H9 (cell line): ENCODE measurements around the gene SELE. TPM values are rescaled to one million over a fixed set of nuclear protein-coding genes. Genes with fewer than 3 reads are reported as not detected.
"Not testable (repeated sequence)": the region's sequence is repeated elsewhere in the genome, so short reads cannot be mapped to it uniquely, and the experiment has no call there.

ENCODE experiments used
- DNase-seq: peaks from one replicate; pipeline ENCODE4 v3.0.0-alpha.2; 2017
- H2AFZ ChIP-seq: one replicate; pipeline ENCODE4 v1.6.1; 2013; ENCODE audit warnings: mild to moderate bottlenecking, low read length, control low read depth, moderate library complexity
- H2AK5ac ChIP-seq: 2 replicates; pipeline ENCODE4 v1.6.1; 2013; ENCODE audit warnings: low read length, control low read depth, mixed read lengths; ENCODE audit not compliant: insufficient read length
- H2BK120ac ChIP-seq: one replicate; pipeline ENCODE4 v1.6.1; 2013; ENCODE audit warnings: low read depth, mild to moderate bottlenecking, low read length, control low read depth, inconsistent platforms; ENCODE audit not compliant: poor library complexity, severe bottlenecking
- H2BK12ac ChIP-seq: 2 replicates; pipeline ENCODE4 v1.6.1; 2013; ENCODE audit warnings: low read length, control low read depth, mixed read lengths, low read depth; ENCODE audit not compliant: insufficient read length
- H2BK15ac ChIP-seq: 2 replicates; pipeline ENCODE4 v1.6.1; 2013; ENCODE audit warnings: low read depth, low read length, control low read depth
- H2BK20ac ChIP-seq: one replicate; pipeline ENCODE4 v1.6.1; 2013; ENCODE audit warnings: low read depth, mild to moderate bottlenecking, low read length, control low read depth, inconsistent platforms; ENCODE audit not compliant: poor library complexity, severe bottlenecking
- H2BK5ac ChIP-seq: 2 replicates; pipeline ENCODE4 v1.6.1; 2013; ENCODE audit warnings: low read length, control low read depth, mixed read lengths; ENCODE audit not compliant: insufficient read length
- H3K14ac ChIP-seq: 2 replicates; pipeline ENCODE4 v1.6.1; 2013; ENCODE audit warnings: low read length, control low read depth; ENCODE audit not compliant: insufficient read depth
- H3K18ac ChIP-seq: 2 replicates; pipeline ENCODE4 v1.6.1; 2013; ENCODE audit warnings: low read depth, mild to moderate bottlenecking, mixed read lengths, low read length, control low read depth; ENCODE audit not compliant: insufficient read length
- H3K23ac ChIP-seq: 2 replicates; pipeline ENCODE4 v1.6.1; 2013; ENCODE audit warnings: low read length, control low read depth, mixed read lengths, low read depth; ENCODE audit not compliant: insufficient read length
- H3K23me2 ChIP-seq: 2 replicates; pipeline ENCODE4 v1.6.1; 2013; ENCODE audit warnings: low read depth, mild to moderate bottlenecking, mixed read lengths, low read length, control low read depth; ENCODE audit not compliant: insufficient read length, poor library complexity, severe bottlenecking
- H3K27ac ChIP-seq: 2 replicates; pipeline ENCODE4 v1.5.1; 2013; ENCODE audit warnings: low read length, control low read depth, mixed read lengths, low read depth; ENCODE audit not compliant: insufficient read length
- H3K27me3 ChIP-seq: 2 replicates; pipeline ENCODE4 v1.6.1; 2013; ENCODE audit warnings: low read length, control low read depth, inconsistent platforms; ENCODE audit not compliant: insufficient read depth
- H3K4ac ChIP-seq: 2 replicates; pipeline ENCODE4 v1.6.1; 2013; ENCODE audit warnings: low read depth, mild to moderate bottlenecking, control low read depth, inconsistent platforms, low read length, moderate library complexity
- H3K4me1 ChIP-seq: 2 replicates; pipeline ENCODE4 v1.6.1; 2013; ENCODE audit warnings: low read length, control low read depth, inconsistent platforms; ENCODE audit not compliant: insufficient read depth
- H3K4me2 ChIP-seq: 2 replicates; pipeline ENCODE4 v1.6.1; 2013; ENCODE audit warnings: low read length, control low read depth, mixed read lengths; ENCODE audit not compliant: insufficient read length, insufficient read depth
- H3K56ac ChIP-seq: 2 replicates; pipeline ENCODE4 v1.6.1; 2013; ENCODE audit warnings: low read depth, mild to moderate bottlenecking, mixed read lengths, low read length, control low read depth; ENCODE audit not compliant: insufficient read length
- H3K79me1 ChIP-seq: 2 replicates; pipeline ENCODE4 v1.6.1; 2013; ENCODE audit warnings: low read depth, mild to moderate bottlenecking, moderate library complexity, low read length, control low read depth, inconsistent platforms; ENCODE audit not compliant: insufficient read depth, poor library complexity, severe bottlenecking
- H3K79me2 ChIP-seq: 2 replicates; pipeline ENCODE4 v1.6.1; 2013; ENCODE audit warnings: low read length, control low read depth, inconsistent platforms; ENCODE audit not compliant: insufficient read depth
- H3K9ac ChIP-seq: 2 replicates; pipeline ENCODE4 v1.6.1; 2013; ENCODE audit warnings: low read length, control low read depth, mixed read lengths; ENCODE audit not compliant: insufficient read length; ENCODE audit errors: extremely low read depth
- H3K9me3 ChIP-seq: one replicate; pipeline ENCODE4 v1.6.1; 2013; ENCODE audit warnings: low read depth, low read length, inconsistent platforms; ENCODE audit not compliant: control insufficient read depth
- H3T11ph ChIP-seq: one replicate; pipeline ENCODE4 v1.6.1; 2013; ENCODE audit warnings: mild to moderate bottlenecking, low read length, control low read depth, inconsistent platforms
- H4K20me1 ChIP-seq: one replicate; pipeline ENCODE4 v1.6.1; 2013; ENCODE audit not compliant: control insufficient read depth, insufficient read length, insufficient read depth
- H4K5ac ChIP-seq: 2 replicates; pipeline ENCODE4 v1.6.1; 2013; ENCODE audit warnings: low read depth, mild to moderate bottlenecking, mixed read lengths, low read length, control low read depth; ENCODE audit not compliant: insufficient read length
- H4K8ac ChIP-seq: replicated peaks from 2 replicates; pipeline ENCODE4 v1.6.1; 2013; ENCODE audit warnings: low read length, control low read depth, mixed read lengths, low read depth; ENCODE audit not compliant: insufficient read length
- H4K91ac ChIP-seq: 2 replicates; pipeline ENCODE4 v1.6.1; 2013; ENCODE audit warnings: low read depth, mild to moderate bottlenecking, moderate library complexity, mixed read lengths, low read length, control low read depth; ENCODE audit not compliant: insufficient read length
- H3K27ac Mint-ChIP-seq, 3 experiments: 2 replicates in 2 of 3; 3 replicates in 1 of 3; pipeline ENCODE4 v1.8.0; 2020 to 2021; ENCODE audit warnings: mixed read lengths in 3 of 3, mild to moderate bottlenecking in 1 of 3, moderate library complexity in 1 of 3
- H3K27me3 Mint-ChIP-seq: 2 replicates; pipeline ENCODE4 v1.8.0; 2021; ENCODE audit warnings: low read depth, mild to moderate bottlenecking, moderate library complexity, mixed read lengths
- H3K36me3 Mint-ChIP-seq, 3 experiments: 2 replicates in 2 of 3; 3 replicates in 1 of 3; pipeline ENCODE4 v1.8.0; 2020 to 2021; ENCODE audit warnings: low read depth in 3 of 3, mixed read lengths in 3 of 3; ENCODE audit not compliant: insufficient read depth in 1 of 3
- H3K4me1 Mint-ChIP-seq, 2 experiments: 2 replicates each; pipeline ENCODE4 v1.8.0; 2020; ENCODE audit warnings: mixed read lengths in 2 of 2
- H3K4me3 Mint-ChIP-seq, 2 experiments: 2 replicates in 1 of 2; 3 replicates in 1 of 2; pipeline ENCODE4 v1.8.0; 2020 to 2021; ENCODE audit warnings: mild to moderate bottlenecking in 2 of 2, mixed read lengths in 2 of 2, moderate library complexity in 1 of 2
- H3K9me3 Mint-ChIP-seq, 2 experiments: 2 replicates in 1 of 2; 3 replicates in 1 of 2; pipeline ENCODE4 v1.8.0; 2020; ENCODE audit warnings: mild to moderate bottlenecking in 2 of 2, mixed read lengths in 2 of 2, moderate library complexity in 1 of 2
- WGBS: extraction: QIAGEN DNeasy Blood & Tissue Kit; methylation state at CpG from one replicate; pipeline ENCODE4 v1.1.7; 2013; ENCODE audit warnings: missing lambda C conversion rate, low lambda C conversion rate, mixed read lengths; ENCODE audit not compliant: insufficient read length; ENCODE audit errors: extremely low coverage; 5-methylcytosine and 5-hydroxymethylcytosine counted together
- total RNA-seq: library from RNA; stranded (reverse); gene quantifications from 2 replicates; pipeline ENCODE4 v1.2.1, GENCODE V29; 2021

Gene SELE
- total RNA-seq, 1 experiment from 2014 or later: not detected

DNA sequence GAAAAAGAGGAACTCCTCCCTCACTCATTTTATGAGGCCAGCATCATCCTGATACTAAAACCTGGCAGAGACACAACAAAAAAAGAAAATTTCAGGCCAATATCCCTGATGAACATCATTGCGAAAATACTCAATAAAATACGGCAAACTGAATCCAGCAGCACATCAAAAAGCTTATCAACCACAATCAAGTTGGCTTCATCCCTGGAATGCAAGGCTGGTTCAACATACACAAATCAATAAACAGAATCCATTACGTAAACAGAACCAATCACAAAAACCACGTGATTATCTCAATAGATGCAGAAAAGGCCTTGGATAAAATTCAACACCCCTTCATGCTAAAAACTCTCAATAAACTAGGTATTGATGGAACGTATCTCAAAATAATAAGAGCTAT is 20.8 kb downstream of the SELE start:
- H3T11ph ChIP-seq, H3K4me1 ChIP-seq, H3K36me3 Mint-ChIP-seq, H4K91ac ChIP-seq, H3K23ac ChIP-seq, H3K27ac Mint-ChIP-seq, H4K5ac ChIP-seq, H3K27me3 Mint-ChIP-seq, H3K18ac ChIP-seq, H2BK20ac ChIP-seq, H2AFZ ChIP-seq, H3K4me3 Mint-ChIP-seq, H2BK12ac ChIP-seq, H3K27ac ChIP-seq, H3K79me1 ChIP-seq, H3K9me3 ChIP-seq, H2BK120ac ChIP-seq, H3K4me2 ChIP-seq, H4K8ac ChIP-seq, H3K56ac ChIP-seq, H3K4ac ChIP-seq, H4K20me1 ChIP-seq, H3K27me3 ChIP-seq, DNase-seq, H2AK5ac ChIP-seq, H2BK15ac ChIP-seq, H3K79me2 ChIP-seq, H3K4me1 Mint-ChIP-seq, H3K14ac ChIP-seq, H3K23me2 ChIP-seq, H3K9ac ChIP-seq, H2BK5ac ChIP-seq: not testable (repeated sequence)
- H3K9me3 Mint-ChIP-seq: peaks cover 18 to 25% of the 10 kb centered on the region in 2 experiments
- no CpG with 5 or more reads among the region's 5 CpGs for WGBS
